Ammon's horn (tissue), 1 donor: Measurements from ENCODE around the gene KDELR1.

ENCODE experiments used
- DNase-seq: peaks from one replicate; pipeline ENCODE4 v3.0.0-alpha.2; 2016; ENCODE audit warnings: low spot score

KDELR1 gene

GRCh38 chr19:48371367-48371766 is 20.0 kb downstream of the KDELR1 start:
- no peak for DNase-seq

DNA sequence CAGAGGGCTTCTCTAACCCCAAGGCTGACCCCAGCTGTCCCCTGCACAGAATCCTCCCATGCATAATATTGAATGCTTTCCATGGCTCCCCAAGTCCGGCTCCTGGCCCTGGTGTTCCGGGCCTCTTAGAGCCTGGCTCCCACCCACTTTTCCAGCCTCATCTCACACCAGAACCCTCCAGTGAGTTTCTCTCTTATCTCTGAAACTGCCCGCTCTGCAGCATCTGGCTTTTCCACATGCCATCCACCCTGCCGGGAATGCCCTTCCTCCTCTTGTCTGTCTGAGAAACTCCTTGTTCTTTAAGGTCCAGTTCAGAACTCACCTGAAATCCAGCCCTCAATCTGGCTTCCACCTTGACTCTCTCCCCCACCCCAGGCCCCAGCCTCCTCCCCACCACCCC is 20.4 kb downstream of the KDELR1 start:
- DNase-seq = no peak

DNA sequence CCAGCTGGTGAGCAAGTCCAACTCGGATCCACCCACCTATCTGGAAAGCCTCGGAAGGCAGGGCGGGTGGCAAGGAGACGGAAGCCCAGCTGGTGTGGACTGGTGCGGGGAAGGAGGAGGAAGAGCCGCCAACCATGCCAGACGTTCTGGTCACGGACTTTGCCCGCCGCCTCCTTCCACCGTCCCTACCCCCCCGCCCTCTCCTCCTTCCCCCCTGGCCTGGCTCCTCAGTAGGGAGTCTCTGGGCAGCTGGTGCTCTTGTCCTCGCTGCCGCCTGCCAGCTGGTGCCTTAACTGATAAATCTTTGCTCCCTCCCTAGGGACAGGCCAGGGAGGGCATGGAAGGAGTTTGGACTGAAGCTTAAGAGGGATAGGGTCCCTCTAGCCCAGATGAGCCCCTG is 22.4 kb downstream of the KDELR1 start:
- no peak for DNase-seq

DNA sequence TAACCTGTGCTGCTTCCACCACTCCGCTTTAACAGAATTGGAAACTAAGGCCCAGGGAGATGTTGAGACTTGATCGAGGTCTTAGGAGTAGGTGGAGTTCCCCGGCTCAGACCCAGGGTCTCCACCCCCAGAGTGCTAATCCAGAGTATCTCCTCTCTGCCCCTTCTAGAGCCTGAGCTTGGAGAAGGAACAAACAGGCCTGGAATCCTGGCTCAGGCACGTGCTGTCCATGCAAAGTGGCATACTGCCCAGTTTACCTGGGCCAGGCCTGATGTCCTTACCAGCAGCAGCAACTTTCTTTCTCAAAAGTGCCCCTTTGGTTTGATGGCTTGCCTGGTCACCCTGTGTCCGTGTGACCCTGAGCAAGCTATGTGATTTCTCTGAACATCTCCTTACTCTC is 23.5 kb downstream of the KDELR1 start:
- DNase-seq = no peak

GRCh38 chr19:48365602-48366001 is 25.7 kb downstream of the KDELR1 start:
- DNase-seq = no peak

DNA sequence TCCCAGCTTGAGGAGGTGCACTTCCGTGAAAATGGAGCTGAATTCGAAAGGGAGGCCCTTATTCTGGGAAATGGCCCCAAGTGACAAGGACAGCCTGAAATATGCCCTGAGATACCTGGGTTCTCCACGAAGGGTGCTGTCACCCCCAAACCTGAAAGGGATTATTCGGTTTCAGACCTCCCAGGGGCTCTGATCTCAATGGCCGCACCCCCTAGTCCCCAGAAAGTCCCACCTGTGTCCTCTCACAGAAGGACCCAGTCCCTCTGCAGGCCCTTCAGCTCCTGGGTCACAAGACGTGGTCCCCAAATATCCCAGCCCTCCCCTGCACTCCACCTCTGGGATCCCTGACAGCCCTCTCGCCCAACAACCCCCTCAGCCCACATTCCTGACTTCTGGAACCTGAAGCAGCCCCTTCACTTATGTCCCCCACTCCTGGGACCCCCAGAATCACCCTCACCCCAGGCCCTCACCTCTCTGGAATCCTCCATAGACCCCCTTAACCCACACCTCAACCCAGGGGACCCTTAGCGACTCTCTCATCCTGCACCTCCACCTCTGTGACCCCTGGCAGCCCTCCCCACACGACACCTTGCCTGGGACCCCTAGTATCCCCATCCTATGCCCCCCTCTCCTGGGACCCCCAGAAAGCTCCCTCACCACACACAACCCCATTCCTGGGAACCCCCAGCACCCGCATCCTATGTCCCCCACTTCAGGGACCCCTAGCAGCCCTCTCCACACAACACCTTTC is 26.6 kb downstream of the KDELR1 start:
- DNase-seq = no peak

DNA sequence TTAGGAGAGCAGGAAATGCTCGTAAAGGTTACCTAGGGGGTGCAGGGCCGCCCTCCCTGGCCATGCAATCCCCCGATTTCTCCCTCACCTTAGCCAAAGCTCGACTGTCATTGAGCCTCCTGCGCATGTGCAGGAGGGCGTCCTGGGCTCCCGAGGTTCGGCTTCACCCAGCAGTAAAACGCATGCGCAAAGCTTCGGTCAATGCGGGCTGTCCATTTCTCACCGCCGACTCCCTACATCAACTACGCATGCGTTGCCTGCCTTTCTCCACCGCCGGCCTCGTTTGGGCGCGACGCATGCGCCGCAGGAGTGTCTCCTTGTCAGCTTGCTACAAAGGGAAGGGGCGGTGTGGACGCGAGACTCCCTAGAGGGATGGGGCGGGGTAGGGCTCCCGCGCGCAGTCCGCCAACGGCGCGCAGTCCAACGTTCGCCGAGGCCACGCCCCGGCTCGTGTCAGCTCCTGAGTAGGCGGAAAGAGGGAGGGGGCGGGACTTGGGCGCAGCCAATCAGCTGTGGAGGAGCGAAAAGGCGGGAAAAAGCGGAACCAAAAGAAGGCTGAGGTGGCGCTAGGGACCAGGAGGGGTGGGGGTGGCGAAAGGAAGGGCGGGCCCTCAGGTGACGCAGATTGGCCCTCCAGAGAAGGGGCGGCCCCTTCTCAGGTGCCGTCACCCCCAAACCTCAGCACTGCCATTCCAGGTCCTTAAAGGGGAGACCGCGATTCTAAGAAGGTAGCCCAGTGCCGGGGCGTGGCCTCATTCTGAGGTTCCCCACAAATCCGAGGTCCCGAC is 27.3 kb downstream of the KDELR1 start, which contains the start of the genes SYNGR4 and TMEM143:
SYNGR4 (plus strand) TSS at position 558 of the 788 bp plus-strand sequence. CDS start 1,476 bp downstream, outside the sequence.
TMEM143 (minus strand) TSS at position 131 of the 788 bp plus-strand sequence; CDS start at position 111, 20 bp downstream.
- DNase-seq = peak; percentile 100

- DNase-seq = no peak
Measured at GRCh38 chr19:48363500-48363809, 27.9 kb downstream of the KDELR1 start.

- peak; percentile 98 for DNase-seq
Measured at GRCh38 chr19:48362716-48363499, 28.4 kb downstream of the KDELR1 start.

GRCh38 chr19:48361912-48362311 is 29.4 kb downstream of the KDELR1 start:
- DNase-seq = no peak

GRCh38 chr19:48359123-48359522 is 32.2 kb downstream of the KDELR1 start:
- DNase-seq = no peak

GRCh38 chr19:48355365-48355954 is 35.9 kb downstream of the KDELR1 start:
- no peak for DNase-seq

DNA sequence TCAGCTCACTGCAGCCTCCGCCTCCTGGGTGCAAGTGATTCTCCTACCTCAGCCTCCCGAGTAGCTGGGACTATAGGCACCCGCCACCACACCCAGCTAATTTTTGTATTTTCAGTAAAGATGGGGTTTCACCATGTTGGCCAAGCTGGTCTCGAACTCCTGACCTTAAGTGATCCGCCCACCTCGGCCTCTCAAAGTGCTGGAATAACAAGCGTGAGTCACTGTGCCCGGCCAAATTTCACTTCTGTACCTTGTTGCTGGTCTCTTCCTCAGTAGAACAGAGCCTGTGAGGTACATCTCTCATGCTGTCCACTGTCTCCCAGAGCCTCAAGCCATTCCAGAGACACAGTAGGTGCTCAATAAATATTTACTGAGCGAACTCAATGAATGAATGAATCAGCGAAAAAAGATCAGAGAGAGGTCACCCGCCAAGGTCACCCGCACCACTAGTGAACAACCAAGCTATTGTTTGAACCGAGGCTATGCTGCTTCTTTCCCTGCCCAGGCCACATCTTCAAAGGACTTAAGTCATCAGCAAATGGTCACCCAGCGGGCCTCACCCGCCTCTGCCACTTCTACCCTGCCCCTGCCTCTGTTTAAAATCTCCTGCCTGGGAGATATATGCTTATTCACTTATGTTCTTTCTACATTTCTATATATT is 36.9 kb downstream of the KDELR1 start:
- DNase-seq = no peak

- no peak for DNase-seq
Measured at GRCh38 chr19:48353677-48354076, 37.7 kb downstream of the KDELR1 start.

DNA sequence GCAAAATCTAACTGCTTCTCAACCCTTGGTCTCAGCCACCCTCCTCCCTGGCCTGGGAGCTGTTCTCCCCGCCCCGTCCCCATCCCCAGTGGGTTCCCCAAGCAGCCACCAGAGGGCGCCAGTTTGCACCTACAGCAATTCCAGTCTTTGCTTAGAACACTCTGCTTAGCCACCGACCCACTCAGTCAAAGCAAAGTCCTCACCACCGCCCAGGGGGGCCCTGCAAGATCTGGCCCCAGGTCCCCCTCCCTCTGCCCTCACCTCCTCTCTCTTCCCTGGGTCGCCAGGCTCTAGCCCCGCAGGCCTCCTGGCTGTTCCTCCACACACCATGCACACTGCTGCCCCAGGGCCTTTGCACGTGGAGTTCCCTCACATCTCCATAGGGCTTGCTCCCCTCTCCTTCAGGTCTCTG is 40.0 kb downstream of the KDELR1 start:
- peak; percentile 47 for DNase-seq

GRCh38 chr19:48350856-48351255 is 40.5 kb downstream of the KDELR1 start:
- no peak for DNase-seq

DNA sequence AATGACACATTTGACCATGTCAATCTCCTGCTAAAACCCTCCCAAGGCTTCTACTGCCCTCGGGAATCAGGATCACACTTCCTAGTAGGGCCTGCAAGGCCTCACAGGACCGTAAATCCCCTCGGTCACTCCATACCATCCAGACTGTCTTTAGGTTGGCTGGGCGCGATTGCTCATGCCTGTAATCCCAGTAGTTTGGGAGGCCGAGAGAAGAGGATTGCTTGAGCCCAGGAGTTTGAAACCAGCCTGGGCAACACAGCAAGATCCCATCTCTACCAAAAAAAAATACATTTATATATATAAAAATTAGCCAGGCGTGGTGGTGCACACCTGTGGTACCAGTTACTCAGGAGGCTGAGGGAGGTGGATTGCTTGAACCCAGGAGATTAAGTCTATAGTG is 42.6 kb downstream of the KDELR1 start:
- DNase-seq = no peak

DNA sequence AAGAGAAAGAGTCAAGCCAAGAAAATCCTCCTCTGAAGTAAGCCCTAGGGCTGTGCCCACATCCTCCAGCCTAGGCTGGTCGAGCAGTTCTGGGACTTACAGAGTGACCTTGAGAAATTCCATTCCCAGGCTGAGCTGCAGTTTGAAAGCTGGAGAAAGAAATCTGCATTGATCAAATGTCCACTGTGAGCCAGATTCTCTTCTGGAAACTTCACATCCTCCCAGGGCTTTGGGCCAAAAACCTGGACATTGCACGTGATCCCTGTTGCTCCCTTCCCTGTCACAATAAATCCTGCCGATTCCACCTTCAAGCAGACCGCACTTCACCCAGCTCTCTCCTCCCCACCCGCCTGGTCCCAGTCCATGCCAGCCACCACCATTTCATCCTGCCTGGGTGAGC is 43.3 kb downstream of the KDELR1 start:
- DNase-seq = no peak

GRCh38 chr19:48346191-48346590 is 45.2 kb downstream of the KDELR1 start:
- DNase-seq = no peak

- DNase-seq = no peak
Measured at GRCh38 chr19:48344892-48345291, 46.5 kb downstream of the KDELR1 start.

GRCh38 chr19:48342841-48343540 is 48.4 kb downstream of the KDELR1 start:
- no peak for DNase-seq
